ENCODE measurements around the gene ASS1. TPM values are rescaled to one million over a fixed set of nuclear protein-coding genes. Genes with fewer than 3 reads are reported as not detected.

Gene ASS1
- total and polyA plus RNA-seq, 2 donors (not counting 1 experiment from before 2014, with no cell fraction given), result 0.30 to 0.44 TPM

DNA sequence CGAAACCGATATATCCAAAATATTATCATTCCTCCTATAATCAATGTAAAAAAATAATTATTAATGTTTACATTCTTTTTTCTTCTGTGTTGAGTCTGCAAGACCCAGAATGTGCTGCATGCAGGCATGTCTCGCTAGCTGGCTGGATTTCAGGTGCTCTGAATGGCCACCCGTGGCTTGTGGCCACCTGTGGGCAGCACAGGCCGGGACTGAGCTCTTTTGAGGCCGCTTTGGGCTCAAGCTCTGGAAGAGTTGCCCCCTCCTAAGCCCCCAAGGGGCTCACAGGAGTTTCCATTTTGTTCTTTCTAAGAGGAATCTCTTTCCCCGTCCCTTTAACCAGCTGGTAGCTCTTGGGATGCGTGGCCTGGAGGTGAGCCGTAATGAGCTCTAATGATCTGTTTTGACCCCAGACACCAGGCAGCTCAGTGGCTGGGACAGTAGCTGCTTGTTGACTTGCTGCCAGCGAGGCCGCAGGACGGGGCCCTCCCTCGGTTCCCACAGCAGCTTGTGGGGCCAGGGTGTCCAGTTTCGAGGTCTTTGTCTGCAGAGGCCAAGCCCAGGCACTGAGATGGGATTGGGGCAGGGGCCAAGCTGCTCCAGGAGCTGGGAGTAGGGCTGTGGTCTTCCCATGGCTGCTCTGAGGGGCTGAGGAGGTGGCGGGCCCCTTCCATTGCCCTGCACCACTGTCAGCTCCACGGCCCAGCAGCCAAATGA lies 20.8 kb downstream of the ASS1 start:
- TF ChIP-seq CTCF (IDR thresholded peaks at IDR 0.05) (no peak), EZH2 (IDR thresholded peaks at IDR 0.05; ENCODE audit: borderline replicate concordance, insufficient read depth, low read depth, low read length, poor library complexity, severe bottlenecking) (no peak)
- H2AFZ ChIP-seq (ENCODE audit: insufficient read depth, low read depth, low read length, poor library complexity, severe bottlenecking), result no peak overlapping the region
- H3K27me3 ChIP-seq (replicated peaks in 1 of 4; ENCODE audit: control extremely low read depth in 1 of 4, control insufficient read depth in 3 of 4, insufficient read depth in 4 of 4, low read length in 3 of 4), result peaks cover 0 to 29% (median 4%) of the 10 kb centered on the region in 4 experiments
- H3K79me2 ChIP-seq (ENCODE audit: control insufficient read depth, insufficient read depth, low read length), result no peaks in the 10 kb centered on the region
- no peak overlapping the region for H3K9ac ChIP-seq (ENCODE audit: low read length)
- H3K4me2 ChIP-seq (replicated peaks; ENCODE audit: low read depth, low read length, poor library complexity, severe bottlenecking), result no peak overlapping the region
- Mint-ChIP-seq H3K4me3 (no peak overlapping the region), H3K27ac (no peak overlapping the region), H3K9me3 (ENCODE audit: insufficient read depth) (no peaks in the 10 kb centered on the region), H3K27me3 (peaks cover 8% of the 10 kb centered on the region), H3K4me1 (no peaks in the 10 kb centered on the region)
- no peaks in the 10 kb centered on the region for H3K36me3 ChIP-seq (replicated peaks in 1 of 2; ENCODE audit: control extremely low read depth in 1 of 2, control insufficient read depth in 1 of 2, extremely low read depth in 1 of 2, insufficient read depth in 2 of 2, low read length in 1 of 2)
- ChIA-PET CTCF (interaction anchor here (0.6 to 1.5 kb wide), 3 partner anchors 217 to 279 kb away, joined by 3 to 9 read pairs (median 7); no protein-coding TSS in a partner anchor), POLR2A (interaction anchor here (0.6 kb wide), 1 partner anchor 111 kb away, joined by 7 read pairs; no protein-coding TSS in a partner anchor)
- intact Hi-C loops (cut with micrococcal nuclease), result no loop called here
- H3K27ac ChIP-seq (ENCODE audit: low read length in 2 of 2), result no peak overlapping the region
- peaks cover 0 to 3% of the 10 kb centered on the region in 2 donors for H3K4me1 ChIP-seq (ENCODE audit: control insufficient read depth in 2 of 2, insufficient read depth in 2 of 2, low read length in 2 of 2)
- H3K4me3 ChIP-seq (ENCODE audit: control extremely low read depth in 1 of 5, extremely low read depth in 1 of 5, insufficient read depth in 1 of 5, low read depth in 2 of 5, low read length in 4 of 5), result no peak overlapping the region
- whole genome bisulfite sequencing (ENCODE audit: insufficient coverage), result 70% methylated on average over 14 of the region's 16 CpGs
- H4K20me1 ChIP-seq (ENCODE audit: control insufficient read depth, insufficient read depth, low read length, poor library complexity, severe bottlenecking), result no peaks in the 10 kb centered on the region
- no peak for DNase-seq
- no peak for ATAC-seq (ENCODE audit: low read depth)
- no peaks in the 10 kb centered on the region for H3K9me3 ChIP-seq (ENCODE audit: control extremely low read depth in 1 of 3, control insufficient read depth in 2 of 3, insufficient read depth in 1 of 3, low read length in 2 of 3)

GRCh38 chr9:130466537-130467217 lies 21.9 kb downstream of the ASS1 start:
- no peaks in the 10 kb centered on the region for H3K4me1 ChIP-seq (ENCODE audit: control insufficient read depth in 2 of 2, insufficient read depth in 2 of 2, low read length in 2 of 2)
- Mint-ChIP-seq H3K4me1 (no peaks in the 10 kb centered on the region), H3K27ac (no peak overlapping the region), H3K4me3 (no peak overlapping the region), H3K9me3 (ENCODE audit: insufficient read depth) (no peaks in the 10 kb centered on the region), H3K27me3 (peaks cover 17% of the 10 kb centered on the region)
- H3K27ac ChIP-seq (ENCODE audit: low read length in 2 of 2), result no peak overlapping the region
- H3K79me2 ChIP-seq (ENCODE audit: control insufficient read depth, insufficient read depth, low read length), result no peaks in the 10 kb centered on the region
- H3K36me3 ChIP-seq (replicated peaks in 1 of 2; ENCODE audit: control extremely low read depth in 1 of 2, control insufficient read depth in 1 of 2, extremely low read depth in 1 of 2, insufficient read depth in 2 of 2, low read length in 1 of 2), result no peaks in the 10 kb centered on the region
- ChIA-PET CTCF (interaction anchor here (1.2 to 1.8 kb wide), 2 partner anchors 9 to 216 kb away, joined by 3 to 7 read pairs; no protein-coding TSS in a partner anchor), POLR2A (interaction anchor here (0.6 kb wide), 1 partner anchor 110 kb away, joined by 7 read pairs; no protein-coding TSS in a partner anchor)
- DNase-seq (no peak), ATAC-seq (ENCODE audit: low read depth) (no peak)
- H3K9ac ChIP-seq (ENCODE audit: low read length), result no peak overlapping the region
- no peak overlapping the region for H3K4me3 ChIP-seq (ENCODE audit: control extremely low read depth in 1 of 5, extremely low read depth in 1 of 5, insufficient read depth in 1 of 5, low read depth in 2 of 5, low read length in 4 of 5)
- intact Hi-C loops (cut with micrococcal nuclease), result no loop called here
- H3K4me2 ChIP-seq (replicated peaks; ENCODE audit: low read depth, low read length, poor library complexity, severe bottlenecking), result no peak overlapping the region
- TF ChIP-seq CTCF (IDR thresholded peaks at IDR 0.05) (no peak), EZH2 (IDR thresholded peaks at IDR 0.05; ENCODE audit: borderline replicate concordance, insufficient read depth, low read depth, low read length, poor library complexity, severe bottlenecking) (no peak)
- no peak overlapping the region for H2AFZ ChIP-seq (ENCODE audit: insufficient read depth, low read depth, low read length, poor library complexity, severe bottlenecking)
- H4K20me1 ChIP-seq (ENCODE audit: control insufficient read depth, insufficient read depth, low read length, poor library complexity, severe bottlenecking), result no peaks in the 10 kb centered on the region
- H3K9me3 ChIP-seq (ENCODE audit: control extremely low read depth in 1 of 3, control insufficient read depth in 2 of 3, insufficient read depth in 1 of 3, low read length in 2 of 3), result no peaks in the 10 kb centered on the region
- H3K27me3 ChIP-seq (replicated peaks in 1 of 4; ENCODE audit: control extremely low read depth in 1 of 4, control insufficient read depth in 3 of 4, insufficient read depth in 4 of 4, low read length in 3 of 4), result peaks cover 0 to 26% (median 4%) of the 10 kb centered on the region in 4 experiments
- 55% methylated on average over 14 of the region's 20 CpGs for WGBS (ENCODE audit: insufficient coverage)
